ENCODE measurements around the gene THOC6.

Gene THOC6

GRCh38 chr16:3038896-3039295 lies 15.1 kb downstream of the THOC6 start:
- TF ChIP-seq CTCF (IDR thresholded peaks at IDR 0.05; ENCODE audit: low read depth, low read length, poor library complexity, severe bottlenecking) (no peak), EZH2phosphoT487 (IDR thresholded peaks at IDR 0.05; ENCODE audit: borderline replicate concordance, low read length) (no peak)
- no peak overlapping the region for H3K4me2 ChIP-seq (ENCODE audit: low read length)

GRCh38 chr16:3042376-3042775 lies 18.5 kb downstream of the THOC6 start:
- peaks cover 6% of the 10 kb centered on the region; the same call in 1 of the 2 replicates for H3F3A ChIP-seq (ENCODE audit: control insufficient read depth, insufficient read depth)
- no peak overlapping the region for H3K27ac ChIP-seq (ENCODE audit: low read depth, low read length)
- H3K36me3 ChIP-seq (ENCODE audit: control insufficient read depth, low read length): no peaks in the 10 kb centered on the region
- no peaks in the 10 kb centered on the region for H4K20me1 ChIP-seq (ENCODE audit: control insufficient read depth, insufficient read depth, low read depth, low read length)
- no peak overlapping the region for H3K4me2 ChIP-seq (ENCODE audit: low read length)
- TF ChIP-seq CTCF (IDR thresholded peaks at IDR 0.05; ENCODE audit: low read depth, low read length, poor library complexity, severe bottlenecking) (no peak), EZH2phosphoT487 (IDR thresholded peaks at IDR 0.05; ENCODE audit: borderline replicate concordance, low read length) (no peak)
- no peaks in the 10 kb centered on the region for H3K9me3 ChIP-seq (ENCODE audit: control insufficient read depth, insufficient read depth, low read length)
- H3K9me2 ChIP-seq (replicated peaks; ENCODE audit: control insufficient read depth, low read length): no peaks in the 10 kb centered on the region
- H3K4me1 ChIP-seq (ENCODE audit: control insufficient read depth, low read length): peaks cover 22% of the 10 kb centered on the region
- H3K4me3 ChIP-seq (ENCODE audit: low read length): no peak overlapping the region
- no peaks in the 10 kb centered on the region for H3K79me2 ChIP-seq (ENCODE audit: control insufficient read depth, low read length)
- peaks cover 38% of the 10 kb centered on the region for H3K27me3 ChIP-seq (ENCODE audit: control insufficient read depth, low read length)

More at GRCh38 chr16:3038896-3039295, 15.1 kb downstream of the THOC6 start:
- H3K36me3 ChIP-seq (ENCODE audit: control insufficient read depth, low read length): no peaks in the 10 kb centered on the region
- no peaks in the 10 kb centered on the region for H3K9me2 ChIP-seq (replicated peaks; ENCODE audit: control insufficient read depth, low read length)
- H3K27ac ChIP-seq (ENCODE audit: low read depth, low read length): no peak overlapping the region
- no peaks in the 10 kb centered on the region for H3K9me3 ChIP-seq (ENCODE audit: control insufficient read depth, insufficient read depth, low read length)
- no peaks in the 10 kb centered on the region; the same call in 1 of the 2 replicates for H3F3A ChIP-seq (ENCODE audit: control insufficient read depth, insufficient read depth)
- peaks cover 52% of the 10 kb centered on the region for H3K27me3 ChIP-seq (ENCODE audit: control insufficient read depth, low read length)
- H3K4me3 ChIP-seq (ENCODE audit: low read length): no peak overlapping the region
- no peaks in the 10 kb centered on the region for H4K20me1 ChIP-seq (ENCODE audit: control insufficient read depth, insufficient read depth, low read depth, low read length)
- H3K79me2 ChIP-seq (ENCODE audit: control insufficient read depth, low read length): no peaks in the 10 kb centered on the region
- peaks cover 8% of the 10 kb centered on the region; the same call in 1 of the 2 replicates for H3K4me1 ChIP-seq (ENCODE audit: control insufficient read depth, low read length)

GRCh38 chr16:3044708-3045107 lies 20.9 kb downstream of the THOC6 start:
- Histone ChIP-seq H3K36me3 (ENCODE audit: control insufficient read depth, low read length) (no peaks in the 10 kb centered on the region), H3K4me1 (ENCODE audit: control insufficient read depth, low read length) (peaks cover 22% of the 10 kb centered on the region), H4K20me1 (ENCODE audit: control insufficient read depth, insufficient read depth, low read depth, low read length) (no peaks in the 10 kb centered on the region), H3K4me3 (ENCODE audit: low read length) (peak overlapping the region; percentile 90), H3K9me2 (replicated peaks; ENCODE audit: control insufficient read depth, low read length) (no peaks in the 10 kb centered on the region), H3K27me3 (ENCODE audit: control insufficient read depth, low read length) (peaks cover 22% of the 10 kb centered on the region), H3K27ac (ENCODE audit: low read depth, low read length) (no peak overlapping the region), H3K9me3 (ENCODE audit: control insufficient read depth, insufficient read depth, low read length) (no peaks in the 10 kb centered on the region), H3K79me2 (ENCODE audit: control insufficient read depth, low read length) (no peaks in the 10 kb centered on the region), H3F3A (ENCODE audit: control insufficient read depth, insufficient read depth) (peaks cover 12% of the 10 kb centered on the region; the same call in 1 of the 2 replicates), H3K4me2 (ENCODE audit: low read length) (peak overlapping the region; percentile 100)
- TF ChIP-seq CTCF (IDR thresholded peaks at IDR 0.05; ENCODE audit: low read depth, low read length, poor library complexity, severe bottlenecking): no peak
- TF ChIP-seq EZH2phosphoT487 (IDR thresholded peaks at IDR 0.05; ENCODE audit: borderline replicate concordance, low read length): no peak

Measured in DOHH2 (cell line).